Hepatocyte (in vitro differentiated cells): Measurements from ENCODE around the gene HECW1.

Experiments used
- CTCF ChIP-seq: fragments of 200-600 bp; sonication (generic); IDR thresholded peaks from 2 replicates; pipeline ENCODE4 v1.5.1; 2016; ENCODE audit warnings: antibody characterized with exemption, mild to moderate bottlenecking; ENCODE audit not compliant: poor library complexity
- EZH2 ChIP-seq: fragments of 200-600 bp; sonication (generic); IDR thresholded peaks from 2 replicates; pipeline ENCODE4 v1.6.1; 2016; ENCODE audit warnings: antibody characterized with exemption, mild to moderate bottlenecking, borderline replicate concordance

DNA sequence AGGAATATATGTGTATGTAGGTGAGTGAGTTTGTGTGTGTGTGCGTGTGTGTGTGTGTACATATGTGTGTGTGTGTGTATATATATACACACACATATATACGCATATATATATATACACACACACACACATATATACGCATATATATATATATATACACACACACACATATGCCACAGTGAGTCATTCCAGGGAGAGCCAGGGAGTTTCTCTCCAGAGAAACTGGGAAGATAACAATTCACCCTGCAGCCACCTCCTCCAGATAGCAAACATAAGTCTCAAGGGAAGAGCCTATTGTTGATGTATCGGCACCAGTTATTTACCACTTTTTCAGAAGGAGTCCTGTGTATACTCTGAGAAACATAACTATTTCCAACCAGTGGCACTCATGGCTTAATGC lies 368.1 kb downstream of the HECW1 start:
- no peak for TF ChIP-seq CTCF
- TF ChIP-seq EZH2, result no peak
